ENCODE measurements around the gene SKI. TPM values are rescaled to one million over a fixed set of nuclear protein-coding genes. Genes with fewer than 3 reads are reported as not detected.

The SKI gene
- total and polyA plus RNA-seq, 9 of the 15 experiments (the other 6 are each of a cell fraction or from before 2014, with no cell fraction given) = 0.10 to 60.5 (median 4.6) TPM

- TF ChIP-seq CBFA2T3 (IDR thresholded peaks at IDR 0.05) = no peak
- no peak for TF ChIP-seq BCL6 (CRISPR knock-in tag; IDR thresholded peaks at IDR 0.05)
- TF ChIP-seq TSC22D4 (tag; IDR thresholded peaks at IDR 0.05) = no peak
- no peak for TF ChIP-seq U2AF2 (optimal IDR thresholded peaks at IDR 0.05; ENCODE audit: low read depth, low read length)
- no peak for TF ChIP-seq ZNF764 (CRISPR knock-in tag; IDR thresholded peaks at IDR 0.05; ENCODE audit: low read depth)
- TF ChIP-seq NFE2 (IDR thresholded peaks at IDR 0.05; ENCODE audit: low read depth) = no peak
Observed at GRCh38 chr1:2267051-2267830, 39.1 kb downstream of the SKI start (continued).

GRCh38 chr1:2267862-2268261, 39.7 kb downstream of the SKI start:
- no peak overlapping the region for H2AFZ ChIP-seq (ENCODE audit: low read depth, low read length)
- H3K79me2 ChIP-seq (ENCODE audit: control insufficient read depth, insufficient read depth, low read length) = peaks cover 96% of the 10 kb centered on the region
- no TSS peak for BruUV-seq (replicated peaks)
- intact Hi-C loops (cut with micrococcal nuclease) (no loop called here), in situ Hi-C loops (cut with MboI) (no loop called here)
- H4K20me1 ChIP-seq (replicated peaks; ENCODE audit: control insufficient read depth, insufficient read depth, low read length) = peaks cover 35% of the 10 kb centered on the region
- peaks cover 20% of the 10 kb centered on the region for H3K9me1 ChIP-seq (ENCODE audit: control insufficient read depth, insufficient read depth, low read length)
- no peak overlapping the region for H3K27ac ChIP-seq (ENCODE audit: extremely low read depth, low read depth, low read length)
- H3K9ac ChIP-seq (ENCODE audit: insufficient read depth in 1 of 2, low read depth in 2 of 2, low read length in 2 of 2) = peak overlapping the region in 1 of 2 experiments; percentile 19; a peak in 1 of 4 replicates
- H3K27me3 ChIP-seq (ENCODE audit: control insufficient read depth in 2 of 2, insufficient read depth in 2 of 2, low read length in 2 of 2) = no peaks in the 10 kb centered on the region
- no peaks in the 10 kb centered on the region for H3K36me3 ChIP-seq (ENCODE audit: control insufficient read depth, insufficient read depth, low read length)
- H3K4me1 ChIP-seq (replicated peaks in 1 of 2; ENCODE audit: control insufficient read depth in 2 of 2, insufficient read depth in 2 of 2, low read length in 2 of 2) = peaks cover 16 to 51% of the 10 kb centered on the region in 2 experiments
- ATAC-seq (no peak), DNase-seq (ENCODE audit: extremely low read depth in 1 of 4, low spot score in 3 of 4) (no peak), FAIRE-seq (no peak)
- ChIA-PET CTCF (ENCODE audit: low intra/inter-chr PET ratio) (no interaction called here), POLR2A (no interaction called here)
- no peak for TF ChIP-seq PATZ1 (CRISPR knock-in tag; IDR thresholded peaks at IDR 0.05; ENCODE audit: borderline replicate concordance)
- TF ChIP-seq ARID1B (IDR thresholded peaks at IDR 0.05) = no peak
- no peak for TF ChIP-seq ZNF3 (CRISPR knock-in tag; IDR thresholded peaks at IDR 0.05)
- TF ChIP-seq ZC3H4 (CRISPR knock-in tag; IDR thresholded peaks at IDR 0.05; ENCODE audit: borderline replicate concordance) = no peak
- TF ChIP-seq ZBTB5 (IDR thresholded peaks at IDR 0.05) = no peak
- WGBS (ENCODE audit: insufficient coverage, low coverage, missing lambda C conversion rate) = 93% methylated on average over 6 of the region's 15 CpGs
- H3K4me3 ChIP-seq = no peak overlapping the region
- H3K9me3 ChIP-seq (replicated peaks; ENCODE audit: control insufficient read depth, insufficient read depth, low read depth, low read length) = no peaks in the 10 kb centered on the region
- H3K4me2 ChIP-seq (ENCODE audit: insufficient read depth, low read length) = no peak overlapping the region

Data from K562 (cell line).